Measurements from ENCODE around the gene USO1. TPM values are rescaled to one million over a fixed set of nuclear protein-coding genes. Genes with fewer than 3 reads are reported as not detected.

The USO1 gene
- total and polyA plus RNA-seq, 2 of the 13 experiments (the other 11 are each of a cell fraction or from before 2014, with no cell fraction given), result 52.2 to 87.7 TPM

DNA sequence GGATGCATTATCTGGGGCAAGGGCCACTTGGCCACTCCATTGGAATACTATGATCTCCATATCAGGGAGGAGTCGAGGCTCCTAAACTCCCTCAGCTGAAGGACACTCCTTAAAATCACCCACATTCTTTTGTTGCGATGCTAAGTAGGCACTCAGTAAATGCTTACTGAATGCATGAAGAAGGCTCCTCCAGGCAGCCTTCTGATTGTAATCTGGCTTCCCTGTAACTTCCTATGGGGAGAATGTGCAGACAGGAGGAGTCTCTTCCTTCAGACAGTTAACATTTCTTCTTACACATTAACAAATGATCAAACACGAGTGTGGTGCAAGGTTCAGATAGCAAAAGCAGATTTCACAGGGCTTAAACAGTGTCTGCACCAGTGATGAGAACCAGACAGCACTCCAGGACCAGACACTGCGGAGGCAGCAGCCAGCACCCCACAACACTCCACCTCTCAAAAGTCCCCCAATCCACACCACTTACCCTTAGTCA is 21.4 kb upstream of the USO1 start (continued):
- TF ChIP-seq, protein P1, sequence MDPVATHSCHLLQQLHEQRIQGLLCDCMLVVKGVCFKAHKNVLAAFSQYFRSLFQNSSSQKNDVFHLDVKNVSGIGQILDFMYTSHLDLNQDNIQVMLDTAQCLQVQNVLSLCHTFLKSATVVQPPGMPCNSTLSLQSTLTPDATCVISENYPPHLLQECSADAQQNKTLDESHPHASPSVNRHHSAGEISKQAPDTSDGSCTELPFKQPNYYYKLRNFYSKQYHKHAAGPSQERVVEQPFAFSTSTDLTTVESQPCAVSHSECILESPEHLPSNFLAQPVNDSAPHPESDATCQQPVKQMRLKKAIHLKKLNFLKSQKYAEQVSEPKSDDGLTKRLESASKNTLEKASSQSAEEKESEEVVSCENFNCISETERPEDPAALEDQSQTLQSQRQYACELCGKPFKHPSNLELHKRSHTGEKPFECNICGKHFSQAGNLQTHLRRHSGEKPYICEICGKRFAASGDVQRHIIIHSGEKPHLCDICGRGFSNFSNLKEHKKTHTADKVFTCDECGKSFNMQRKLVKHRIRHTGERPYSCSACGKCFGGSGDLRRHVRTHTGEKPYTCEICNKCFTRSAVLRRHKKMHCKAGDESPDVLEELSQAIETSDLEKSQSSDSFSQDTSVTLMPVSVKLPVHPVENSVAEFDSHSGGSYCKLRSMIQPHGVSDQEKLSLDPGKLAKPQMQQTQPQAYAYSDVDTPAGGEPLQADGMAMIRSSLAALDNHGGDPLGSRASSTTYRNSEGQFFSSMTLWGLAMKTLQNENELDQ (CRISPR knock-in tag; IDR thresholded peaks at IDR 0.05; ENCODE audit: borderline replicate concordance), result no peak
- TF ChIP-seq, protein P2, sequence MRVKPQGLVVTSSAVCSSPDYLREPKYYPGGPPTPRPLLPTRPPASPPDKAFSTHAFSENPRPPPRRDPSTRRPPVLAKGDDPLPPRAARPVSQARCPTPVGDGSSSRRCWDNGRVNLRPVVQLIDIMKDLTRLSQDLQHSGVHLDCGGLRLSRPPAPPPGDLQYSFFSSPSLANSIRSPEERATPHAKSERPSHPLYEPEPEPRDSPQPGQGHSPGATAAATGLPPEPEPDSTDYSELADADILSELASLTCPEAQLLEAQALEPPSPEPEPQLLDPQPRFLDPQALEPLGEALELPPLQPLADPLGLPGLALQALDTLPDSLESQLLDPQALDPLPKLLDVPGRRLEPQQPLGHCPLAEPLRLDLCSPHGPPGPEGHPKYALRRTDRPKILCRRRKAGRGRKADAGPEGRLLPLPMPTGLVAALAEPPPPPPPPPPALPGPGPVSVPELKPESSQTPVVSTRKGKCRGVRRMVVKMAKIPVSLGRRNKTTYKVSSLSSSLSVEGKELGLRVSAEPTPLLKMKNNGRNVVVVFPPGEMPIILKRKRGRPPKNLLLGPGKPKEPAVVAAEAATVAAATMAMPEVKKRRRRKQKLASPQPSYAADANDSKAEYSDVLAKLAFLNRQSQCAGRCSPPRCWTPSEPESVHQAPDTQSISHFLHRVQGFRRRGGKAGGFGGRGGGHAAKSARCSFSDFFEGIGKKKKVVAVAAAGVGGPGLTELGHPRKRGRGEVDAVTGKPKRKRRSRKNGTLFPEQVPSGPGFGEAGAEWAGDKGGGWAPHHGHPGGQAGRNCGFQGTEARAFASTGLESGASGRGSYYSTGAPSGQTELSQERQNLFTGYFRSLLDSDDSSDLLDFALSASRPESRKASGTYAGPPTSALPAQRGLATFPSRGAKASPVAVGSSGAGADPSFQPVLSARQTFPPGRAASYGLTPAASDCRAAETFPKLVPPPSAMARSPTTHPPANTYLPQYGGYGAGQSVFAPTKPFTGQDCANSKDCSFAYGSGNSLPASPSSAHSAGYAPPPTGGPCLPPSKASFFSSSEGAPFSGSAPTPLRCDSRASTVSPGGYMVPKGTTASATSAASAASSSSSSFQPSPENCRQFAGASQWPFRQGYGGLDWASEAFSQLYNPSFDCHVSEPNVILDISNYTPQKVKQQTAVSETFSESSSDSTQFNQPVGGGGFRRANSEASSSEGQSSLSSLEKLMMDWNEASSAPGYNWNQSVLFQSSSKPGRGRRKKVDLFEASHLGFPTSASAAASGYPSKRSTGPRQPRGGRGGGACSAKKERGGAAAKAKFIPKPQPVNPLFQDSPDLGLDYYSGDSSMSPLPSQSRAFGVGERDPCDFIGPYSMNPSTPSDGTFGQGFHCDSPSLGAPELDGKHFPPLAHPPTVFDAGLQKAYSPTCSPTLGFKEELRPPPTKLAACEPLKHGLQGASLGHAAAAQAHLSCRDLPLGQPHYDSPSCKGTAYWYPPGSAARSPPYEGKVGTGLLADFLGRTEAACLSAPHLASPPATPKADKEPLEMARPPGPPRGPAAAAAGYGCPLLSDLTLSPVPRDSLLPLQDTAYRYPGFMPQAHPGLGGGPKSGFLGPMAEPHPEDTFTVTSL (CRISPR knock-in tag; IDR thresholded peaks at IDR 0.05; ENCODE audit: borderline replicate concordance), result no peak; the same call in 1 of the 2 replicates
- TF ChIP-seq, protein P3, sequence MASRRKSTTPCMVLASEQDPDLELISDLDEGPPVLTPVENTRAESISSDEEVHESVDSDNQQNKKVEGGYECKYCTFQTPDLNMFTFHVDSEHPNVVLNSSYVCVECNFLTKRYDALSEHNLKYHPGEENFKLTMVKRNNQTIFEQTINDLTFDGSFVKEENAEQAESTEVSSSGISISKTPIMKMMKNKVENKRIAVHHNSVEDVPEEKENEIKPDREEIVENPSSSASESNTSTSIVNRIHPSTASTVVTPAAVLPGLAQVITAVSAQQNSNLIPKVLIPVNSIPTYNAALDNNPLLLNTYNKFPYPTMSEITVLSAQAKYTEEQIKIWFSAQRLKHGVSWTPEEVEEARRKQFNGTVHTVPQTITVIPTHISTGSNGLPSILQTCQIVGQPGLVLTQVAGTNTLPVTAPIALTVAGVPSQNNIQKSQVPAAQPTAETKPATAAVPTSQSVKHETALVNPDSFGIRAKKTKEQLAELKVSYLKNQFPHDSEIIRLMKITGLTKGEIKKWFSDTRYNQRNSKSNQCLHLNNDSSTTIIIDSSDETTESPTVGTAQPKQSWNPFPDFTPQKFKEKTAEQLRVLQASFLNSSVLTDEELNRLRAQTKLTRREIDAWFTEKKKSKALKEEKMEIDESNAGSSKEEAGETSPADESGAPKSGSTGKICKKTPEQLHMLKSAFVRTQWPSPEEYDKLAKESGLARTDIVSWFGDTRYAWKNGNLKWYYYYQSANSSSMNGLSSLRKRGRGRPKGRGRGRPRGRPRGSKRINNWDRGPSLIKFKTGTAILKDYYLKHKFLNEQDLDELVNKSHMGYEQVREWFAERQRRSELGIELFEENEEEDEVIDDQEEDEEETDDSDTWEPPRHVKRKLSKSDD (CRISPR knock-in tag; IDR thresholded peaks at IDR 0.05; ENCODE audit: low read depth), result no peak
- TF ChIP-seq ZNF749 (CRISPR knock-in tag; IDR thresholded peaks at IDR 0.05; ENCODE audit: borderline replicate concordance) (no peak), GABPA (IDR thresholded peaks at IDR 0.05; ENCODE audit: low read depth, low read length) (no peak), GABPA (CRISPR knock-in tag; IDR thresholded peaks at IDR 0.05; ENCODE audit: low read depth) (peak; percentile 12; the same call in 1 of the 2 replicates), ZNF484 (CRISPR knock-in tag; IDR thresholded peaks at IDR 0.05; ENCODE audit: borderline replicate concordance, low read depth) (no peak), SOX13 (IDR thresholded peaks at IDR 0.05) (no peak), SOX13 (CRISPR knock-in tag; conservative IDR thresholded peaks at IDR 0.05 in 1 of 2, IDR thresholded peaks at IDR 0.05 in 1 of 2) (peak in 1 of 2 experiments; percentile 56; a peak in 1 of 4 replicates), ZSCAN29 (CRISPR knock-in tag; conservative IDR thresholded peaks at IDR 0.05) (no peak), RAD51 (IDR thresholded peaks at IDR 0.05; ENCODE audit: borderline replicate concordance) (no peak), ZNF616 (CRISPR knock-in tag; IDR thresholded peaks at IDR 0.05; ENCODE audit: low read depth) (no peak), KDM5A (IDR thresholded peaks at IDR 0.05; ENCODE audit: borderline replicate concordance, low read length) (no peak)
- TF ChIP-seq, protein P4, sequence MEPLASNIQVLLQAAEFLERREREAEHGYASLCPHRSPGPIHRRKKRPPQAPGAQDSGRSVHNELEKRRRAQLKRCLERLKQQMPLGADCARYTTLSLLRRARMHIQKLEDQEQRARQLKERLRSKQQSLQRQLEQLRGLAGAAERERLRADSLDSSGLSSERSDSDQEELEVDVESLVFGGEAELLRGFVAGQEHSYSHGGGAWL (CRISPR knock-in tag; IDR thresholded peaks at IDR 0.05), result no peak
- TF ChIP-seq, protein P5, sequence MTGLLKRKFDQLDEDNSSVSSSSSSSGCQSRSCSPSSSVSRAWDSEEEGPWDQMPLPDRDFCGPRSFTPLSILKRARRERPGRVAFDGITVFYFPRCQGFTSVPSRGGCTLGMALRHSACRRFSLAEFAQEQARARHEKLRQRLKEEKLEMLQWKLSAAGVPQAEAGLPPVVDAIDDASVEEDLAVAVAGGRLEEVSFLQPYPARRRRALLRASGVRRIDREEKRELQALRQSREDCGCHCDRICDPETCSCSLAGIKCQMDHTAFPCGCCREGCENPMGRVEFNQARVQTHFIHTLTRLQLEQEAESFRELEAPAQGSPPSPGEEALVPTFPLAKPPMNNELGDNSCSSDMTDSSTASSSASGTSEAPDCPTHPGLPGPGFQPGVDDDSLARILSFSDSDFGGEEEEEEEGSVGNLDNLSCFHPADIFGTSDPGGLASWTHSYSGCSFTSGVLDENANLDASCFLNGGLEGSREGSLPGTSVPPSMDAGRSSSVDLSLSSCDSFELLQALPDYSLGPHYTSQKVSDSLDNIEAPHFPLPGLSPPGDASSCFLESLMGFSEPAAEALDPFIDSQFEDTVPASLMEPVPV (CRISPR knock-in tag; IDR thresholded peaks at IDR 0.05), result 0 out of 2 replicates have a peak, but pooled peaks have one; percentile 48
